ENCODE results near the gene CEP19. TPM values are rescaled to one million over a fixed set of nuclear protein-coding genes. Genes with fewer than 3 reads are reported as not detected.

CEP19 gene
- polyA plus RNA-seq, 1 donor from 2014 or later, result 43.1 TPM

- Histone ChIP-seq H3K4me3 (ENCODE audit: low read length) (no peak overlapping the region), H3K36me3 (ENCODE audit: insufficient read depth, low read length) (no peaks in the 10 kb centered on the region), H3K9ac (ENCODE audit: low read length) (no peak overlapping the region), H2AFZ (ENCODE audit: low read depth, low read length) (no peak overlapping the region), H3K9me2 (ENCODE audit: insufficient read depth, low read length) (no peaks in the 10 kb centered on the region), H4K20me1 (ENCODE audit: insufficient read depth) (no peaks in the 10 kb centered on the region), H3K79me2 (replicated peaks; ENCODE audit: insufficient read depth, low read length) (no peaks in the 10 kb centered on the region), H3F3A (ENCODE audit: insufficient read depth, low read length, poor library complexity, severe bottlenecking) (no peaks in the 10 kb centered on the region), H3K27ac (ENCODE audit: low read length) (no peak overlapping the region), H3K4me2 (ENCODE audit: low read length) (no peak overlapping the region), H3K27me3 (ENCODE audit: insufficient read depth, low read depth, low read length) (no peaks in the 10 kb centered on the region), H3K9me3 (ENCODE audit: low read length) (no peaks in the 10 kb centered on the region)
- no peak for TF ChIP-seq SMC3 (conservative IDR thresholded peaks at IDR 0.05; ENCODE audit: poor library complexity)
- TF ChIP-seq EZH2 (IDR thresholded peaks at IDR 0.05; ENCODE audit: borderline replicate concordance, insufficient read depth, low read length, poor library complexity, severe bottlenecking), result no peak
- no peak for TF ChIP-seq TAF1 (IDR thresholded peaks at IDR 0.05; ENCODE audit: low read depth)
- TF ChIP-seq RAD21 (conservative IDR thresholded peaks at IDR 0.05), result no peak
- TF ChIP-seq POLR2AphosphoS5 (IDR thresholded peaks at IDR 0.05), result no peak
- TF ChIP-seq MXI1 (conservative IDR thresholded peaks at IDR 0.05; ENCODE audit: poor library complexity, severe bottlenecking), result no peak
- no peak for TF ChIP-seq EP300 (conservative IDR thresholded peaks at IDR 0.05; ENCODE audit: poor library complexity, severe bottlenecking)
- TF ChIP-seq, protein P1, sequence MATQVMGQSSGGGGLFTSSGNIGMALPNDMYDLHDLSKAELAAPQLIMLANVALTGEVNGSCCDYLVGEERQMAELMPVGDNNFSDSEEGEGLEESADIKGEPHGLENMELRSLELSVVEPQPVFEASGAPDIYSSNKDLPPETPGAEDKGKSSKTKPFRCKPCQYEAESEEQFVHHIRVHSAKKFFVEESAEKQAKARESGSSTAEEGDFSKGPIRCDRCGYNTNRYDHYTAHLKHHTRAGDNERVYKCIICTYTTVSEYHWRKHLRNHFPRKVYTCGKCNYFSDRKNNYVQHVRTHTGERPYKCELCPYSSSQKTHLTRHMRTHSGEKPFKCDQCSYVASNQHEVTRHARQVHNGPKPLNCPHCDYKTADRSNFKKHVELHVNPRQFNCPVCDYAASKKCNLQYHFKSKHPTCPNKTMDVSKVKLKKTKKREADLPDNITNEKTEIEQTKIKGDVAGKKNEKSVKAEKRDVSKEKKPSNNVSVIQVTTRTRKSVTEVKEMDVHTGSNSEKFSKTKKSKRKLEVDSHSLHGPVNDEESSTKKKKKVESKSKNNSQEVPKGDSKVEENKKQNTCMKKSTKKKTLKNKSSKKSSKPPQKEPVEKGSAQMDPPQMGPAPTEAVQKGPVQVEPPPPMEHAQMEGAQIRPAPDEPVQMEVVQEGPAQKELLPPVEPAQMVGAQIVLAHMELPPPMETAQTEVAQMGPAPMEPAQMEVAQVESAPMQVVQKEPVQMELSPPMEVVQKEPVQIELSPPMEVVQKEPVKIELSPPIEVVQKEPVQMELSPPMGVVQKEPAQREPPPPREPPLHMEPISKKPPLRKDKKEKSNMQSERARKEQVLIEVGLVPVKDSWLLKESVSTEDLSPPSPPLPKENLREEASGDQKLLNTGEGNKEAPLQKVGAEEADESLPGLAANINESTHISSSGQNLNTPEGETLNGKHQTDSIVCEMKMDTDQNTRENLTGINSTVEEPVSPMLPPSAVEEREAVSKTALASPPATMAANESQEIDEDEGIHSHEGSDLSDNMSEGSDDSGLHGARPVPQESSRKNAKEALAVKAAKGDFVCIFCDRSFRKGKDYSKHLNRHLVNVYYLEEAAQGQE (IDR thresholded peaks at IDR 0.05; ENCODE audit: borderline replicate concordance), result no peak
- TF ChIP-seq, protein P2, sequence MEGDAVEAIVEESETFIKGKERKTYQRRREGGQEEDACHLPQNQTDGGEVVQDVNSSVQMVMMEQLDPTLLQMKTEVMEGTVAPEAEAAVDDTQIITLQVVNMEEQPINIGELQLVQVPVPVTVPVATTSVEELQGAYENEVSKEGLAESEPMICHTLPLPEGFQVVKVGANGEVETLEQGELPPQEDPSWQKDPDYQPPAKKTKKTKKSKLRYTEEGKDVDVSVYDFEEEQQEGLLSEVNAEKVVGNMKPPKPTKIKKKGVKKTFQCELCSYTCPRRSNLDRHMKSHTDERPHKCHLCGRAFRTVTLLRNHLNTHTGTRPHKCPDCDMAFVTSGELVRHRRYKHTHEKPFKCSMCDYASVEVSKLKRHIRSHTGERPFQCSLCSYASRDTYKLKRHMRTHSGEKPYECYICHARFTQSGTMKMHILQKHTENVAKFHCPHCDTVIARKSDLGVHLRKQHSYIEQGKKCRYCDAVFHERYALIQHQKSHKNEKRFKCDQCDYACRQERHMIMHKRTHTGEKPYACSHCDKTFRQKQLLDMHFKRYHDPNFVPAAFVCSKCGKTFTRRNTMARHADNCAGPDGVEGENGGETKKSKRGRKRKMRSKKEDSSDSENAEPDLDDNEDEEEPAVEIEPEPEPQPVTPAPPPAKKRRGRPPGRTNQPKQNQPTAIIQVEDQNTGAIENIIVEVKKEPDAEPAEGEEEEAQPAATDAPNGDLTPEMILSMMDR (IDR thresholded peaks at IDR 0.05; ENCODE audit: poor library complexity, severe bottlenecking), result no peak
Observed at GRCh38 chr3:196659901-196660351, 52.1 kb downstream of the CEP19 start.

Small RNA genes within 50 kb of the gene (small RNA-seq; reads per million reads assigned to genes)
- gene RNU4-89P, result 0 to 2.1 (median 0.03) reads per million in 3 experiments
- 0 to 0.08 (median 0) reads per million in 3 experiments for gene RNU6-646P

Other genes starting within 250 kb of the CEP19 start
- gene RNF168, start 208.5 kb downstream of the CEP19 start, polyA plus RNA-seq, result 4.2 and 4.3 TPM in 2 replicates
- not detected in 2 replicates for gene SMCO1, start 196.9 kb downstream of the CEP19 start, polyA plus RNA-seq
- gene WDR53, start 143.7 kb downstream of the CEP19 start, polyA plus RNA-seq, result 4.3 and 7.2 TPM in 2 replicates
- 31.5 and 35.3 TPM in 2 replicates for gene FBXO45, start 143.6 kb downstream of the CEP19 start, polyA plus RNA-seq
- gene NRROS, start 72.6 kb downstream of the CEP19 start, polyA plus RNA-seq, result not detected in 2 replicates
- 97.3 and 116 TPM in 2 replicates for gene PIGX, start 127 bp upstream of the CEP19 start, polyA plus RNA-seq
- gene PAK2, start 27.6 kb upstream of the CEP19 start, polyA plus RNA-seq, result 37.9 and 40.3 TPM in 2 replicates
- 24.2 and 27.3 TPM in 2 replicates for gene SENP5, start 155.7 kb upstream of the CEP19 start, polyA plus RNA-seq
- 138 and 145 TPM in 2 replicates for gene NCBP2, start 230.3 kb upstream of the CEP19 start, polyA plus RNA-seq

Data from neural cell (in vitro differentiated cells).